ENCODE results near the gene REXO2.

The REXO2 gene

DNA sequence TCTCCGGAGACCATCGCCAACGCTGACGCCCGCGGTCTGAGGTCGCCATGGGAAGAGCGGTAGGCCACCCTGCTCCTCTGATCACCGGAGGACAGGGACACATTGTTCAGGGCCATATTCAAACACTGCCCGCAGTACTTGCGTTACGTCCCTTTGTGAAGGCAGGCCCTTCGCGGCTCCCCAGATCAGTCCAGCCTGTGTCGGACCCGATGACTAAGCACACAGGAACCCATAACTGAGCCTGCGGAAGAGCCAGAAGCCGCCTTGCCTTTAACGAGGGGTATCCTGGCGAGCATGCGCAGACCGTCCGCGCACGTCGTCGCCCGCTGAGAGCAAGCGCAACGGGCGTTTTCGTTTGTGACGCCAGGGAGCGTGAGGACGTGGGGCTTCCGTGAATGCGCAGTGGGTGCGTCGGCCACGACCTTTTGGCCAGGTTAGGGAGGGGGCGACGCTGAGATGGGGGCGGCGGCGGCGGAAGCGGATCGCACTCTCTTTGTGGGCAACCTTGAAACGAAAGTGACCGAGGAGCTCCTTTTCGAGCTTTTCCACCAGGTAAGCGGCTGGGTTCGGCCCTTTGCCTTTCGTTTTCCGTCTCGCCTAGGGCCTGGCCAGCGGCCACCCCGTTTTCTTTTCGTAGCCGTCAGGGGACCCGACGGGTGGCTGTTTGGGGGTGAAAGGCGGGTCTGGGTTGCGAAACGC, 38.9 kb upstream of the REXO2 start, which contains the start of the genes C11orf71 and RBM7:
Gene C11orf71 (minus strand): TSS at position 296 of the 699 bp plus-strand sequence. CDS start 180 bp downstream, at position 116.
Gene RBM7 (plus strand): TSS at position 451 of the 699 bp plus-strand sequence. CDS start 6 bp downstream, at position 457.
- Histone ChIP-seq H3K36me3 (ENCODE audit: insufficient read depth, low read length) (peaks cover 25% of the 10 kb centered on the region), H3K9ac (ENCODE audit: insufficient read length) (peak within 1 kb of the TSS; percentile 99), H3K27ac (peak within 1 kb of the TSS; percentile 91), H3K9me3 (ENCODE audit: low read depth, low read length) (no peaks in the 10 kb centered on the region), H3K4me3 (peak within 1 kb of the TSS; percentile 99)
- TF ChIP-seq POLR2AphosphoS5 (IDR thresholded peaks at IDR 0.05; ENCODE audit: borderline replicate concordance, low read depth, low read length) (peak; percentile 98), FOXP2 (optimal IDR thresholded peaks at IDR 0.05; ENCODE audit: control extremely low read depth, extremely low read length, insufficient read depth) (peak; percentile 78), EZH2 (IDR thresholded peaks at IDR 0.05) (no peak)
- peak; percentile 59 for DNase-seq (ENCODE audit: low read depth, low spot score)

DNA sequence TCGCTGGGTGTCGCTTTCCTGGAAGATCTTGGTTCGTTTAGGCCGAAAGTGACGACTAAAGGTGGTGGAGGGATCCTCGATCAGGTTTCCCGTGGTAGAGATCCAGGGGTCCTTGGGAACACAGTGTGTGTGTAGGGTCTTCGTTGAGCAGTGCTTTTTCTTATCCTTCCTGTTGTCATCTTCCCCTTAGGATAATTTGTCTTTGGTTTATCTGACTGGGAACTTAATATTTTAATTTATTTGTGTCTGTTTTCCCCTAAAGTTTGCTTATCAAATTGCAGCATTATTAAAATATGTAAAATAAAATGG, 38.4 kb upstream of the REXO2 start:
- peak overlapping the region; percentile 84 for H3K27ac ChIP-seq
- H3K4me3 ChIP-seq, result peak overlapping the region; percentile 99
- H3K36me3 ChIP-seq (ENCODE audit: insufficient read depth, low read length), result peaks cover 30% of the 10 kb centered on the region
- H3K9me3 ChIP-seq (ENCODE audit: low read depth, low read length), result no peaks in the 10 kb centered on the region
- TF ChIP-seq POLR2AphosphoS5 (IDR thresholded peaks at IDR 0.05; ENCODE audit: borderline replicate concordance, low read depth, low read length) (no peak), FOXP2 (optimal IDR thresholded peaks at IDR 0.05; ENCODE audit: control extremely low read depth, extremely low read length, insufficient read depth) (no peak), EZH2 (IDR thresholded peaks at IDR 0.05) (no peak)
- DNase-seq (ENCODE audit: low read depth, low spot score), result no peak
- H3K9ac ChIP-seq (ENCODE audit: insufficient read length), result peak overlapping the region; percentile 99

DNA sequence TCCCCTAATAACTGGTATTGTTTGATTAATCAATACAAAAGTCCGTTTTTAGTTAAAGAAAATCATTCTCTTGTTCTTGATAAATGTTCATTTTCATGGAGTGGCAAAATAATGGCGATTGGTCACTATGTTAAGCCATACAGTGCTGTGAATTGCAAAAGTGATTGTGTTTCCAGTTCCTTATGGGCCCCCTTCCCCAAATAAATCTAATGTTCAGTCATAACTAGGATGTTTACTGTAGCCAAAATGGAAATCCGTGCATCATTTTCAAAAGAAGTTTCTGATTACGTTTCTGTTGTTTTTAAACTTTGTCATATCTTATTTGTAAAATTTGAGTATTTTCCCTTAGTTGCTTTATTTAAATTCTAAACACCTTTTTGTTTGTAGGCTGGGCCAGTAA, 38.0 kb upstream of the REXO2 start:
- H3K9me3 ChIP-seq (ENCODE audit: low read depth, low read length), result no peaks in the 10 kb centered on the region
- H3K36me3 ChIP-seq (ENCODE audit: insufficient read depth, low read length), result peaks cover 34% of the 10 kb centered on the region
- peak overlapping the region; percentile 99 for H3K9ac ChIP-seq (ENCODE audit: insufficient read length)
- peak overlapping the region; percentile 99 for H3K4me3 ChIP-seq
- no peak for DNase-seq (ENCODE audit: low read depth, low spot score)
- peak overlapping the region; percentile 84 for H3K27ac ChIP-seq
- TF ChIP-seq EZH2 (IDR thresholded peaks at IDR 0.05) (no peak), FOXP2 (optimal IDR thresholded peaks at IDR 0.05; ENCODE audit: control extremely low read depth, extremely low read length, insufficient read depth) (no peak), POLR2AphosphoS5 (IDR thresholded peaks at IDR 0.05; ENCODE audit: borderline replicate concordance, low read depth, low read length) (no peak)

DNA sequence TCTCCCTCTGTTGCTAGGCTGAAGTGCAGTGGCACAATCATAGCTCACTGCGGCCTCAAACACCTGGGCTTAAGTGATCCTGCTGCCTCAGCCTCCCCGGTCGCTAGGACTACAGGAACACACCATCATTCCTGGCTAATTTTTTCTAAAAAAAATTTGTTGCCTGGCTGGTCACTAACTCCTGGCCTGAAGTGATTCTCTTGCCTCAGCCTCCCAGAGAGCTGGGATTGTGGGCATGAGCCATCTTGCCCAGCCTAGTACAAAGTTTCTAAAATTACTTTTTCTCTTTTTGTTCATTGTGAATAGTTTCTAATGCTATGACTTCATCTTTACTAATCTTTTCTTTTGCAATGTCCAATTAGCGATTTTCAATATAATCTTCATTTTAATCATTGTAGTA, 26.3 kb upstream of the REXO2 start:
- DNase-seq (ENCODE audit: low read depth, low spot score), result no peak
- no peak overlapping the region for H3K9ac ChIP-seq (ENCODE audit: insufficient read length)
- TF ChIP-seq EZH2 (IDR thresholded peaks at IDR 0.05) (no peak), FOXP2 (optimal IDR thresholded peaks at IDR 0.05; ENCODE audit: control extremely low read depth, extremely low read length, insufficient read depth) (no peak), POLR2AphosphoS5 (IDR thresholded peaks at IDR 0.05; ENCODE audit: borderline replicate concordance, low read depth, low read length) (no peak)
- H3K9me3 ChIP-seq (ENCODE audit: low read depth, low read length), result no peaks in the 10 kb centered on the region
- peaks cover 27% of the 10 kb centered on the region for H3K36me3 ChIP-seq (ENCODE audit: insufficient read depth, low read length)
- no peak overlapping the region for H3K4me3 ChIP-seq
- H3K27ac ChIP-seq, result no peak overlapping the region

DNA sequence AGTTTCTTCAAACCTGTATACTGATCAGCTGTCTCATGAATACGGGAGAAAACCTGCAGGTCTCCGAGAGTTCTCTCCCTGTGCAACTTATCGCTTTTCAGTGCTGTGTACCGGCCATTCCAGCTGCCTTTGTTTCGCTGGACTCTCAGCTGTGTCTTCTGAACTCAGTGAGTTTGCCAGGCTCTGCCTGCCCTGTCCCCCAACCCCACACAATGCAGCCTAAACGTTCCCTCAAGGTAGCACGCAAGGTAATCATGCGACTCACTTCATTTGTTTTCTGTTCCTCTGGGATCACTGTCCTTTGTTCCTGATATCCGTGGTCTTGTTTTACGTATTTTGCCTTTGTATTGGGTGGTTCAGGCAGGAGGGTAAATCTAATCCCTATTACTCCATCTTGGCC, 25.3 kb upstream of the REXO2 start:
- Histone ChIP-seq H3K36me3 (ENCODE audit: insufficient read depth, low read length) (peaks cover 19% of the 10 kb centered on the region), H3K9ac (ENCODE audit: insufficient read length) (no peak overlapping the region)

DNA sequence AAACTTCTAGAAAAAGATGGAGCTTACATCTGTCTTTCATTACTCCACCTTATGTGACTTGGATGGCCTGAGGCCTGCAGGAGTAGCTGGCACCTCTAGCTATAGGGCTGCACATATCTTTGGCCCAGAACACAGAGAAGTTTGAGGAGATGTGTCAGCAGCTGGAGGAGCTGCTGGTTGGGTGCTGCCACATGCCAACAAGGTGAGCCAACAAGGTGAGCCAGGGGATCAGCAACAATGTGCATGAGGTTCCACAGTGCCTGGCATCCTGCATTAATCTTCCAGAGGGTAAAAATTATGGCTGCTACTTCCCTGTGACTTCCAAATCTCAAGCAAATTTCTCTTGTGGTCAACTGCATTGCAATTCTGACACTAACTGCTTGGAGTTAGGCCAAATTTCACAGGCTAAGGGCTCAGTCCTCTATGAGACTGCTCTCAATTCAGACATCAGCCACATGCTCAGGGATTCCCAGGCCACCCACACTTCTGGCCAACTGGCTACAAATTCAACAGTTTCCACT, 22.8 kb upstream of the REXO2 start:
- TF ChIP-seq EZH2 (IDR thresholded peaks at IDR 0.05), result no peak
- Histone ChIP-seq H3K36me3 (ENCODE audit: insufficient read depth, low read length) (no peaks in the 10 kb centered on the region; the same call in 1 of the 2 replicates), H3K9ac (ENCODE audit: insufficient read length) (no peak overlapping the region), H3K9me3 (ENCODE audit: low read depth, low read length) (no peaks in the 10 kb centered on the region), H3K27ac (no peak overlapping the region), H3K4me3 (no peak overlapping the region)
- no peak for DNase-seq (ENCODE audit: low read depth, low spot score)

More for the DNA sequence above, 25.3 kb upstream of the REXO2 start:
- Histone ChIP-seq H3K9me3 (ENCODE audit: low read depth, low read length) (no peaks in the 10 kb centered on the region), H3K4me3 (no peak overlapping the region), H3K27ac (no peak overlapping the region)
- no peak for TF ChIP-seq FOXP2 (optimal IDR thresholded peaks at IDR 0.05; ENCODE audit: control extremely low read depth, extremely low read length, insufficient read depth)
- DNase-seq (ENCODE audit: low read depth, low spot score), result no peak

DNA sequence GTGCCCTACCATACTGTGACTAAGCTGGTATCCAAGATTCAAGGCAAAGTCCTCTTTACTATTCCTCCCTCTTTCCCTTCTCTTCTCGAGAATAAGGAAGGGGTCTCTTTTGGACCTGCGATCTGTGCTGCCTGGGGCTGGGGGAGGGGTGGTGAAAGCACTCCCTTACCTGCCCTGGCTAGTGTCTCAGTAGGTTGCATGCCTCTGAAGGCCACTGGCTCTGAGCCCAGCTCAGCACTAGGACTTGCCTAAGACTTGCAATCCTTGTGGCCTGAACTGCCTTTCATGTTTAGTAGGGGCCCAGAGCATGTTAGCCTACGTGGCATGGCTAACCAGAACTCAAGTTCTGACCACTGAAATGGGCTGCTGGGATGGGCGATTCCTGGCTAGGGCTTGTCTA, 13.0 kb upstream of the REXO2 start:
- Histone ChIP-seq H3K9me3 (ENCODE audit: low read depth, low read length) (no peaks in the 10 kb centered on the region), H3K36me3 (ENCODE audit: insufficient read depth, low read length) (no peaks in the 10 kb centered on the region), H3K4me3 (no peak overlapping the region), H3K9ac (ENCODE audit: insufficient read length) (no peak overlapping the region), H3K27ac (no peak overlapping the region)
- no peak for DNase-seq (ENCODE audit: low read depth, low spot score)
- TF ChIP-seq POLR2AphosphoS5 (IDR thresholded peaks at IDR 0.05; ENCODE audit: borderline replicate concordance, low read depth, low read length), result no peak
- no peak for TF ChIP-seq FOXP2 (optimal IDR thresholded peaks at IDR 0.05; ENCODE audit: control extremely low read depth, extremely low read length, insufficient read depth)
- no peak for TF ChIP-seq EZH2 (IDR thresholded peaks at IDR 0.05)

DNA sequence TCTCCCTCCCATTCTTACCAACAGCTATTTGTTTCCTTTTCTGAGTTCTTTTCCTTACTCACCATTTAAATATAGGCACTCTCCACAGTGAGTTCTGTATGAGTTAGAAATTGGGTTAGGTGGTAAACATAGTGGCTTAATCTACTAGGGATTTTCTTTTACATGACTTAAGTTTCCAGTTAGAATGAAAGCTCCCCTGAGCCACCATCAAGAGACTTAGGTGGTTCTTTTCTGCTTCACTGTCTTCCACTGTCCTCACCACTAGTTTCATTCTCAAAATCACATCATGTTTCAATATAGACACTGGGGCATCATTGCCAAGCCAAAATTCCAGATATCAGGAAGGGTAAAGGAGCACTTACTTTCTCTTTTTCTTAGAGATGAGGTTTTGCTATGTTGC, 9.0 kb upstream of the REXO2 start:
- H3K9me3 ChIP-seq (ENCODE audit: low read depth, low read length), result no peaks in the 10 kb centered on the region
- no peaks in the 10 kb centered on the region for H3K36me3 ChIP-seq (ENCODE audit: insufficient read depth, low read length)
- H3K9ac ChIP-seq (ENCODE audit: insufficient read length), result no peak overlapping the region
- no peak overlapping the region for H3K4me3 ChIP-seq
- no peak overlapping the region for H3K27ac ChIP-seq
- DNase-seq (ENCODE audit: low read depth, low spot score), result no peak
- no peak for TF ChIP-seq FOXP2 (optimal IDR thresholded peaks at IDR 0.05; ENCODE audit: control extremely low read depth, extremely low read length, insufficient read depth)
- TF ChIP-seq EZH2 (IDR thresholded peaks at IDR 0.05), result no peak

DNA sequence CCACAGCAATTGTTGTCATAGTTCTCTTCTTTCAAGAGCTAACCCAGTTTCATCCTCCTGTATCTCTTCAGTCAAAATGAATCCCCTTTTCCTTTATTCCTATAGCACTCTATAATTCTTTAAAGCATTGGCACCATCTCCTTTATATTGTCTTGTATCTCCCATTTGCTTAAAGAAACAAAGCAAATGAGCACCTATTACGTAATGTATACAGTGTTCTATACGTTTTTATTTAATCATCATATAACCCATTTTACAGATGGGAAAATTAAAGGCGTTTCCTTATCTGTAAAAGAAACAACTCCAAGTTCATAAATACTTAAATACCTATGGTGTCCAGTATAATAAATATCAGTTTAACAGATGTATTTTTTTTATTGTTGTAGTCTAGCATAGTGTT, 6.4 kb upstream of the REXO2 start:
- no peak overlapping the region for H3K27ac ChIP-seq
- H3K36me3 ChIP-seq (ENCODE audit: insufficient read depth, low read length), result no peaks in the 10 kb centered on the region
- H3K9ac ChIP-seq (ENCODE audit: insufficient read length), result no peak overlapping the region
- H3K4me3 ChIP-seq, result no peak overlapping the region
- H3K9me3 ChIP-seq (ENCODE audit: low read depth, low read length), result no peaks in the 10 kb centered on the region
- TF ChIP-seq FOXP2 (optimal IDR thresholded peaks at IDR 0.05; ENCODE audit: control extremely low read depth, extremely low read length, insufficient read depth) (no peak), EZH2 (IDR thresholded peaks at IDR 0.05) (no peak), POLR2AphosphoS5 (IDR thresholded peaks at IDR 0.05; ENCODE audit: borderline replicate concordance, low read depth, low read length) (no peak)
- DNase-seq (ENCODE audit: low read depth, low spot score), result no peak

Measured in SK-N-MC (cell line).